GM19438 (cell line): ENCODE results near the gene NSMF.

ENCODE experiments used
- ATAC-seq: cut with Tn5 transposase; IDR thresholded peaks from one replicate; pipeline ENCODE4 v1.9.1; 2021; ENCODE audit warnings: low read depth; ENCODE audit not compliant: unreplicated experiment

Gene NSMF

GRCh38 chr9:137459152-137459600, at the start of gene NSMF:
Gene NSMF (minus strand): TSS chr9:137459334. CDS start chr9:137459102, 232 bp downstream.
- ATAC-seq, result peak; percentile 46

GRCh38 chr9:137506702-137507171, 47.6 kb upstream of the NSMF start:
- no peak for ATAC-seq

GRCh38 chr9:137506274-137506673, 47.1 kb upstream of the NSMF start:
- ATAC-seq, result no peak

GRCh38 chr9:137505421-137506140, 46.4 kb upstream of the NSMF start:
- ATAC-seq, result no peak

GRCh38 chr9:137504432-137504777, 45.3 kb upstream of the NSMF start:
- ATAC-seq, result no peak

- no peak for ATAC-seq
Observed at GRCh38 chr9:137502008-137502911, 43.1 kb upstream of the NSMF start.

- no peak for ATAC-seq
Observed at GRCh38 chr9:137501457-137501856, 42.3 kb upstream of the NSMF start.

- ATAC-seq, result no peak
Observed at GRCh38 chr9:137500666-137501397, 41.7 kb upstream of the NSMF start.

GRCh38 chr9:137499858-137500661, 40.9 kb upstream of the NSMF start:
- ATAC-seq, result no peak

- ATAC-seq, result no peak
Observed at GRCh38 chr9:137499416-137499815, 40.3 kb upstream of the NSMF start.

GRCh38 chr9:137498720-137499150, 39.6 kb upstream of the NSMF start:
- no peak for ATAC-seq

GRCh38 chr9:137497921-137498719, 39.0 kb upstream of the NSMF start:
- no peak for ATAC-seq

- no peak for ATAC-seq
Observed at GRCh38 chr9:137496601-137497375, 37.7 kb upstream of the NSMF start.

GRCh38 chr9:137494550-137495351, 35.6 kb upstream of the NSMF start:
- no peak for ATAC-seq

GRCh38 chr9:137494104-137494544, 35.0 kb upstream of the NSMF start:
- no peak for ATAC-seq

GRCh38 chr9:137493364-137494103, 34.4 kb upstream of the NSMF start:
- ATAC-seq, result no peak
